Mesenchymal stem cell (in vitro differentiated cells and primary cell): ENCODE data around the gene OR2C3.

Experiments
- DNase-seq: peaks from one replicate; pipeline ENCODE4 v3.0.0-alpha.2; 2013
- H2AFZ ChIP-seq: one replicate; pipeline ENCODE4 v1.6.1; 2013; ENCODE audit warnings: low read depth, mild to moderate bottlenecking, control low read depth, inconsistent platforms, low read length, moderate library complexity
- H2AK5ac ChIP-seq: 2 replicates; pipeline ENCODE4 v1.6.1; 2013; ENCODE audit warnings: low read length, moderate library complexity, mild to moderate bottlenecking, inconsistent platforms; ENCODE audit not compliant: severe bottlenecking
- H2BK120ac ChIP-seq: one replicate; pipeline ENCODE4 v1.6.1; 2013; ENCODE audit warnings: low read depth, mild to moderate bottlenecking, inconsistent platforms, low read length, moderate library complexity
- H2BK12ac ChIP-seq, 2 experiments: one replicate each; pipeline ENCODE4 v1.6.1; 2013; ENCODE audit warnings: inconsistent platforms in 2 of 2, low read length in 2 of 2, mild to moderate bottlenecking in 2 of 2, moderate library complexity in 2 of 2, control low read depth in 1 of 2
- H2BK15ac ChIP-seq: one replicate; pipeline ENCODE4 v1.6.1; 2013; ENCODE audit warnings: mild to moderate bottlenecking, low read depth, inconsistent platforms; ENCODE audit not compliant: poor library complexity, severe bottlenecking
- H2BK5ac ChIP-seq: 2 replicates; pipeline ENCODE4 v1.6.1; 2013; ENCODE audit warnings: low read depth, mild to moderate bottlenecking, low read length, control low read depth, inconsistent platforms; ENCODE audit not compliant: poor library complexity, severe bottlenecking
- H3K14ac ChIP-seq, 2 experiments: one replicate each; pipeline ENCODE4 v1.6.1; 2013; ENCODE audit warnings: inconsistent platforms in 2 of 2, low read length in 2 of 2, control low read depth in 1 of 2, mild to moderate bottlenecking in 1 of 2, moderate library complexity in 1 of 2
- H3K18ac ChIP-seq, 2 experiments: one replicate each; pipeline ENCODE4 v1.6.1; 2013; ENCODE audit warnings: inconsistent platforms in 2 of 2, low read length in 2 of 2, control low read depth in 1 of 2, low read depth in 1 of 2, mild to moderate bottlenecking in 1 of 2
- H3K23ac ChIP-seq, 2 experiments: one replicate each; pipeline ENCODE4 v1.6.1; 2013; ENCODE audit warnings: inconsistent platforms in 2 of 2, low read length in 2 of 2, mild to moderate bottlenecking in 2 of 2, moderate library complexity in 2 of 2, control low read depth in 1 of 2
- H3K27ac ChIP-seq: 2 replicates; pipeline ENCODE4 v1.5.1; 2013; ENCODE audit warnings: mild to moderate bottlenecking, moderate library complexity, low read length, control low read depth, inconsistent platforms; ENCODE audit not compliant: poor library complexity, severe bottlenecking
- H3K27me3 ChIP-seq, 2 experiments: 2 replicates each; pipeline versions ENCODE4 v1.6.1 to v1.7.0; 2013; ENCODE audit warnings: low read length in 2 of 2, mild to moderate bottlenecking in 2 of 2, moderate library complexity in 2 of 2, control low read depth in 1 of 2, inconsistent platforms in 1 of 2; ENCODE audit not compliant: control insufficient read depth in 1 of 2, insufficient read depth in 1 of 2
- H3K36me3 ChIP-seq, 2 experiments: 2 replicates each; pipeline versions ENCODE4 v1.6.1 to v1.7.0; 2013; ENCODE audit warnings: low read length in 2 of 2, control low read depth in 1 of 2, inconsistent platforms in 1 of 2, low read depth in 1 of 2, mild to moderate bottlenecking in 1 of 2; ENCODE audit not compliant: insufficient read depth in 2 of 2, control insufficient read depth in 1 of 2
- H3K4ac ChIP-seq, 2 experiments: one replicate each; pipeline ENCODE4 v1.6.1; 2013; ENCODE audit warnings: inconsistent platforms in 2 of 2, low read length in 2 of 2, mild to moderate bottlenecking in 2 of 2, moderate library complexity in 2 of 2, control low read depth in 1 of 2, low read depth in 1 of 2
- H3K4me1 ChIP-seq: 2 replicates; pipeline ENCODE4 v1.6.1; 2013; ENCODE audit warnings: low read depth, low read length, control low read depth; ENCODE audit not compliant: control insufficient read depth, insufficient read depth
- H3K4me2 ChIP-seq: 2 replicates; pipeline ENCODE4 v1.6.1; 2013; ENCODE audit warnings: low read length, mild to moderate bottlenecking, inconsistent platforms; ENCODE audit not compliant: poor library complexity, severe bottlenecking
- H3K4me3 ChIP-seq, 2 experiments: 2 replicates each; pipeline versions ENCODE4 v1.5.1 to v1.7.0; 2013; ENCODE audit warnings: low read length in 2 of 2, mild to moderate bottlenecking in 2 of 2, control low read depth in 1 of 2, low read depth in 1 of 2; ENCODE audit not compliant: insufficient read depth in 1 of 2
- H3K79me1 ChIP-seq: replicated peaks from 2 replicates; pipeline ENCODE4 v1.6.1; 2013; ENCODE audit warnings: mild to moderate bottlenecking, control low read depth, low read length, inconsistent platforms; ENCODE audit not compliant: poor library complexity, severe bottlenecking
- H3K9ac ChIP-seq: 2 replicates; pipeline ENCODE4 v1.7.0; 2013; ENCODE audit warnings: mild to moderate bottlenecking, low read length, moderate library complexity
- H3K9me3 ChIP-seq: 2 replicates; pipeline ENCODE4 v1.7.0; 2013; ENCODE audit warnings: mild to moderate bottlenecking, low read length; ENCODE audit not compliant: control insufficient read depth
- H4K8ac ChIP-seq: one replicate; pipeline ENCODE4 v1.6.1; 2013; ENCODE audit warnings: inconsistent platforms, mild to moderate bottlenecking, low read length, moderate library complexity
- H4K91ac ChIP-seq: one replicate; pipeline ENCODE4 v1.6.1; 2013; ENCODE audit warnings: mild to moderate bottlenecking, low read length, inconsistent platforms
- WGBS: methylation state at CpG from one replicate; pipeline ENCODE4 v1.1.7; 2013; ENCODE audit warnings: mixed read lengths; 5-methylcytosine and 5-hydroxymethylcytosine counted together

The OR2C3 gene

DNA sequence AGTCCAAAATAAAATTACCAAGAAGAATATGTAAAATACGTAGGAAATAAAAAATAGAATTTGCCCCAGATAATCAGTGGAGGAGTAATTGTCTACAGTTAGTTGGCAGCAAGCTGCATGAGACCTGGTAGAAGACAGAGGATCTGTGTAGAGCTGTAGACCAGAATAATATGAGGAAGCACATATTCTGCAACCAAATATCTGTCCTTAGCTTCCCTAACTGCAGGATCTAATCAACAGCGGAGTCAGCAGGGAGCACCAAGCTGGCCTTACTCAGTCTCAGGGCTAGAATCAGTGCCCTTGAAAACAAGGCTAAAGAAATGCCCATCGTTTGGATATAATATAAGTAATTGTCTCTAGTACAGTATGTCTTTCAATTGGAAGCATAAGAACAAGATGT is 6.6 kb upstream of the OR2C3 start:
- H3K4me2 ChIP-seq, result no peak overlapping the region
- H2BK5ac ChIP-seq, result no peak overlapping the region
- no peak overlapping the region for H3K27ac ChIP-seq
- no peak overlapping the region for H3K9ac ChIP-seq
- DNase-seq, result no peak
- no peak overlapping the region for H3K18ac ChIP-seq
- no peak overlapping the region for H2AK5ac ChIP-seq
- no peak overlapping the region for H3K4ac ChIP-seq
- H3K4me1 ChIP-seq, result no peaks in the 10 kb centered on the region
- no peak overlapping the region for H4K91ac ChIP-seq
- no peak overlapping the region for H3K4me3 ChIP-seq
- WGBS, result 62% methylated on average over 2 of the region's 3 CpGs
- H4K8ac ChIP-seq, result no peak overlapping the region
- no peaks in the 10 kb centered on the region for H3K79me1 ChIP-seq
- peaks cover 10% of the 10 kb centered on the region for H3K9me3 ChIP-seq
- H2BK120ac ChIP-seq, result no peak overlapping the region
- H3K36me3 ChIP-seq, result no peaks in the 10 kb centered on the region
- H3K23ac ChIP-seq, result no peak overlapping the region
- H2BK15ac ChIP-seq, result no peak overlapping the region
- H3K27me3 ChIP-seq, result no peaks in the 10 kb centered on the region
- H2BK12ac ChIP-seq, result no peak overlapping the region
- H2AFZ ChIP-seq, result no peak overlapping the region
- H3K14ac ChIP-seq, result no peak overlapping the region

DNA sequence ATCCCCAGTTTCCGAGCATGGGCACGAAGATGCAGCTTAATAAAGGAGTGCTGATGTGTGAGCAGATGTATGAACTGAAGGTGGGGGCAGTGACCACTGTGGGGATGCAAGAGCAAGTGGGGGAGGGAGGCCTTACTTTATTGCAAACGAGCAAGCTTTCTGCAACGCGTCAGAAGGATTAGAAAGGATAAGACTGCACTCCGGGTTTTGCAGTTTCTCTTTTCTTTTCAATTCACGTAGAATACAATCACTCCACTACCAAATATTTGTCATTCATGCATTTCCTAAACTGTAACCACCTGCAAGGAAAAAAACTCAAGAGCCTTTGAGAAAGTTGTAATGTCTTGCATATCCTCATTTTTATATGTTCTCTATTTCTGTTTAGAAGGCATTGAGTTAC is 4.3 kb upstream of the OR2C3 start:
- Histone ChIP-seq H3K36me3 (no peaks in the 10 kb centered on the region), H2AFZ (no peak overlapping the region), H4K91ac (no peak overlapping the region), H3K4me1 (no peaks in the 10 kb centered on the region), H3K27ac (no peak overlapping the region), H3K9me3 (peaks cover 6% of the 10 kb centered on the region), H3K79me1 (no peaks in the 10 kb centered on the region), H3K18ac (no peak overlapping the region), H3K4me3 (no peak overlapping the region), H3K23ac (no peak overlapping the region), H3K14ac (no peak overlapping the region), H2BK15ac (no peak overlapping the region), H3K27me3 (no peaks in the 10 kb centered on the region), H3K4me2 (no peak overlapping the region), H3K4ac (no peak overlapping the region), H2BK12ac (no peak overlapping the region), H4K8ac (no peak overlapping the region), H3K9ac (no peak overlapping the region), H2BK5ac (no peak overlapping the region), H2AK5ac (no peak overlapping the region), H2BK120ac (no peak overlapping the region)
- 71% methylated on average over 6 of the region's 7 CpGs for WGBS
- no peak for DNase-seq

DNA sequence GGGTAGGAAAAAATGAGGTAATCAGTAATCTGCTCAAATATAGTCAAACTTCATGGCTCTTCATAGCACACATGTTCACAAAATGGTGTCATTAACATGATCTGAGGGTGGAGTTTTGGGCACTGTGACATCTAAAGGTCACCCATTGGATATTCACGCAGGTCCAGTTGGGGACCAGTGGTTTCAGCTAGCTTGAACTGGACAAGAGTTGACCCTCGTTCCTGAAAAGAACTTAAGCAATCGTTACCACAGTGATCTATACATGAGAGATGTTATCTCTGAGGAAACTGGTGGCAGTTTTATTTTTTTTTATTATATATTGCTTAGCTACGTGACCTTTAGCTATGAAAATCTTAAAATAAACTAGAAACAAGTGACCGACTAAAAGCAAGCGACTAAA is 3.0 kb upstream of the OR2C3 start:
- no peaks in the 10 kb centered on the region for H3K4me1 ChIP-seq
- H4K8ac ChIP-seq, result no peak overlapping the region
- no peak overlapping the region for H2BK15ac ChIP-seq
- H3K9ac ChIP-seq, result no peak overlapping the region
- no peak overlapping the region for H2AK5ac ChIP-seq
- no peak overlapping the region for H2BK5ac ChIP-seq
- H3K79me1 ChIP-seq, result no peaks in the 10 kb centered on the region
- H3K9me3 ChIP-seq, result peaks cover 6% of the 10 kb centered on the region
- H3K27me3 ChIP-seq, result no peaks in the 10 kb centered on the region
- H3K18ac ChIP-seq, result no peak overlapping the region
- WGBS, result 58% methylated on average over 5 of the region's 6 CpGs
- no peak overlapping the region for H2BK120ac ChIP-seq
- no peak overlapping the region for H3K27ac ChIP-seq
- no peaks in the 10 kb centered on the region for H3K36me3 ChIP-seq
- no peak overlapping the region for H3K4ac ChIP-seq
- H4K91ac ChIP-seq, result no peak overlapping the region
- H2BK12ac ChIP-seq, result no peak overlapping the region
- no peak overlapping the region for H3K14ac ChIP-seq
- no peak overlapping the region for H3K4me3 ChIP-seq
- H3K4me2 ChIP-seq, result no peak overlapping the region
- no peak overlapping the region for H3K23ac ChIP-seq
- no peak for DNase-seq
- H2AFZ ChIP-seq, result no peak overlapping the region

DNA sequence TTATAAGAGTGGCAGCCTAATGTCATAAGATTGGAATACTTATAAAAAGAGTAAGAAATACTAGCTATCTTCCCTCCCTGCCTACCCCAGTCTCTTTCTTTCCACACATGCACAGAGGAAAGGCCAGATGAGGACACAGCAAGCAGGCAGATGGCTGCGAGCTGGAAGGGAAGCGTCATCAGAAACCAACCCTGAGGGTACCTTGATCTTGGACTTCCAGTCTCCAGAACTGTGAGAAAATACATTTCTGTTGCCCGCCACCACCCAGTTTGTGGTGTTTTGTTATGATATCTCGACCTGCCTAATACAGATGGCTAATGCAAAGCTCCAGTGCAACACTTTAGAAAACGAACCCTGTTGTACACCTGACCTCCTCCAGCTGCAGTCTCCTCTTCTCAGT is 2.3 kb upstream of the OR2C3 start:
- Histone ChIP-seq H3K4me1 (no peaks in the 10 kb centered on the region), H3K4me3 (no peak overlapping the region), H3K27ac (no peak overlapping the region), H2AK5ac (no peak overlapping the region), H3K79me1 (no peaks in the 10 kb centered on the region), H2AFZ (no peak overlapping the region), H4K8ac (no peak overlapping the region), H3K14ac (no peak overlapping the region), H3K23ac (no peak overlapping the region), H4K91ac (no peak overlapping the region), H3K9ac (no peak overlapping the region), H3K27me3 (no peaks in the 10 kb centered on the region), H3K18ac (no peak overlapping the region), H3K4ac (no peak overlapping the region), H2BK12ac (no peak overlapping the region), H3K36me3 (no peaks in the 10 kb centered on the region), H3K9me3 (peaks cover 6% of the 10 kb centered on the region), H3K4me2 (no peak overlapping the region), H2BK5ac (no peak overlapping the region), H2BK120ac (no peak overlapping the region), H2BK15ac (no peak overlapping the region)
- no peak for DNase-seq
- WGBS, result 68% methylated on average over 5 of the region's 5 CpGs
